Embryonic facial prominence (tissue), 1 donor: ENCODE measurements around the gene TUBB1.
"Not testable (repeated sequence)": the region's sequence is repeated elsewhere in the genome, so short reads cannot be mapped to it uniquely, and the experiment has no call there.

Source experiments
- DNase-seq: peaks from one replicate; pipeline ENCODE4 v3.0.0-alpha.2; 2016; ENCODE audit errors: extremely low spot score

TUBB1 gene

DNA sequence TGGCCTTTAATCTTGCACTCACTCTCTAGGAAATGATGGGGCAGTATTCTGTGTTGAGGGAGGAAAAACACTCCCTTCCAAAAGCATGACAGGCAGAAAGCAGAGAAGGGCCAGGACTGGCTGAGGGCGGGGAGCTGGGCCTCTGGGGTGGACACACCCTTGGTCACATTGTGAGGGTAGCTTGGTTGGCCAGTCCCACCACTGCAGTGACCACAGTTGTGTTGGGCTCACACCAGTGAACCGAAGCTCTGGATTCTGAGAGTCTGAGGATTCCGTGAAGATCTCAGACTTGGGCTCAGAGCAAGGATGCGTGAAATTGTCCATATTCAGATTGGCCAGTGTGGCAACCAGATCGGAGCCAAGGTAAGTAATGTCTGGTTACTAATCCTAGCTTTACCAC, at the start of gene TUBB1:
TUBB1 (plus strand) TSS at position 213 of the 400 bp plus-strand sequence; CDS start at position 307, 94 bp downstream.
- DNase-seq, result no peak

DNA sequence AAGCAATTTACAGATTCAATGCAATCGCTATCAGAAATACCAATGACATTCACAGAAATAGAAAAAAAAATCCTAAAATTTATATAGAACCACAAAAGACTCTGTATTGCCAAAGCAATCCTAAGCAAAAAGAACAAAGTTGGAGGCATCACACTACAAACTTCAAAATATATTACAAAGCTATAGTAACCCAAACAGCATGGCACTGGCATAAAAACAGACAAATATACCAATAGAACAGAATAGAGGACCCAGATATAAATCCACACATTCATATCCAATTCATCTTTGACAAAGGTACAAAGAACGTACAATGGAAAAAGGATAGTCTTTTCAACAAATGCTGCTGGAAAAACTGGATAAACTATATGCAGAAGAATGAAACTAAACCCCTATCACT, 49.8 kb upstream of the TUBB1 start:
- no peak for DNase-seq

GRCh38 chr20:58970146-58970545, 49.1 kb upstream of the TUBB1 start:
- DNase-seq, result no peak

- no peak for DNase-seq
These were observed 47.8 kb upstream of the TUBB1 start for GRCh38 chr20:58971429-58971828.

GRCh38 chr20:58973179-58973578, 46.0 kb upstream of the TUBB1 start:
- DNase-seq, result no peak

DNA sequence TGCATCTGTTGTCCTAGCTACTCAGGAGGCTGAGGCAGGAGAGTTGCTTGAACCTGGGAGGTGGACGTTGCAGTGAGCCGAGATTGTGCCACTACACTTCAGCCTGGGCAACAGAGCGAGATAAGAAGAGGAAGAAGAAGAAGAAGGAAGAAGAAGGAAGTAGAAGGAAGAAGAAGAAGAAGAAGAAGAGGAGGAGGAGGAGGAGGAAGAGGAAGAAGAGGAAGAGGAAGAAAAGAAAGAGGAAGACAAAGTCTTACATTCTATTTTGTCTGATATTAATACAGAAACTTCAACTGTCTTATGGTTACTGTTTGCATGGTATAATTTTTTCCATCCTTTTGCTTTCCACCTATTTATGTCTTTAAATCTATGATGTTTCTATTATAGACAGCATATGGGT, 45.4 kb upstream of the TUBB1 start:
- no peak for DNase-seq

- DNase-seq, result no peak
These were observed 43.9 kb upstream of the TUBB1 start for GRCh38 chr20:58975353-58975752.

- no peak for DNase-seq
These were observed 43.0 kb upstream of the TUBB1 start for GRCh38 chr20:58976061-58976730.

DNA sequence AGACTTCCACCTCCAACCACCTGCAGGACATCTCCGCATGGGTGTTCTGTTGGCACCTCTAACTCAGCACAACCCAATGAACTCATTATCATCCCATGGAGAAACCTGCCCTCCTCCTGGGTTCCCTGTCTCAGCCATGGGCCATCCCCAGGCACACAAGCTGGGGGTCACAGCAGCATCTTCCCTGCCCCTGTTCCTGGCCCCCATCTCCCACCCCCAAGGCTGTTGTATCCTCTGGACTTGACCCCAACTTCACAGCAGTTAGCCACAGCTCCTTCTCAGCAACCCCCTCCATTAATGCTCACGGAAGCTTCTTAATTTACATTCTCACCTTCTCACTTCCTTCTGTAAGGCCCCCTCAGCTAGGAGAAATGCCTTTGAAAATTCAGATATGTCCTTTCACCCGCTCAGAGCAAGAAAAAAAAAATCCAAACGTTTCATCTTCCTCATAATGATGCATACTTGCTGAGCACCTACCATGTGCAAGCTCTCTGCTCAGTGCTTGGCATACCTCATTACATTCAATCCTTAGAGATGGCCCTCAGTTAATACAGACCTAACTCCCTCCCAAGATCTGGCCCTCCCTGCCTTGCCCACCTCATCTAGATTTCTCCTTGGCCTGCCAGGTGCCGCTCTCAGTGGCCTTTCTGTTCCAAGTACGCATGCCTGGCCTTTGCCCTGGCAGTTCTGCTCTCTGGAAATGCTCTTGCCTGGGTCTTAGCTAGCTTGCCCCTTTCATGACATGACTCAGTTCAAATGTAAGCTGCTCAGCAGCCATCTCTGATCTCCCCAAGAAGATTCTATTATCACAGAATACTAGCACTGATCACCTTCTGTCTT, 40.7 kb upstream of the TUBB1 start:
- DNase-seq, result no peak

DNA sequence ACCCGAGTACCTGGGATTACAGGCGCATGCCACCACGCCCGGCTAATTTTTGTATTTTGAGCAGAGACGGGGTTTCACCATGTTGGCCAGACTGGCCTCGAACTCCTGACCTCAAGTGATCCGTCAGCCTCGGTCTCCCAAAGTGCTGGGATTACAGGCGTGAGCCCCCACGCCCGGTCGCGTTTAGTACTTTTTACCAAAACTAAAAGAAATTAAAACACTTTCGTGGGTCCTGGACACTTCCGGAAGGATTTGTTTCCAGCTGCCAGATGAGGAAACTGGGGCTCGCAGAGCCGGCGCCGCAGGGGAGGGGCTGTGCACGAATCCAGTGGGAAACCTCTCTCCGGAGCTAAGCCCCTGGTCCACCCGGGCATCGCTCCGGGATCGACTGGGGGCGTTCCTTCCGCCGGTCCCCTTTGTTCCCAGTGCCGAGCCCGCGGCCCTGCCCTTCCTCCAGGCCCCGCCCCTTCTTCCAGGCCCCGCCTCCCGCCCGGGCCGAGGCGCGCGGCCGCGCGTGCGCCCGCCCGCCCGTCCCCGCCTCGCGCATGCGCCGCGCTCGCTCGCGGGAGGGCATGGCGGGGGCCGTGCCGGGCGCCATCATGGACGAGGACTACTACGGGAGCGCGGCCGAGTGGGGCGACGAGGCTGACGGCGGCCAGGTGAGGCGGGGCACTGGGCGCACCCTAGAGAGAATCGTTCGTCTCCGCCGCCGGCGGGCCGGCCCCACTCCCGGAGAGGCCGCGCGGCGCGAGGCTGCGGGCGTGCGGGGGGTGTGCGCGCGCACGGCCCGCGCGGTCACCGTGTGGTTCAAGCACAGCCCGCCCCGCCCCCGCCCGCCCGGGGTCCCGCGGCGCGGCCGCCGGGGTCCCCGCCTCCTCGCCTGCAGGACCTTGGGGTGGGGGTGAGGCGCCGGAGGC, 38.3 kb upstream of the TUBB1 start, which contains the start of gene NELFCD:
NELFCD (plus strand) TSS at position 546 of the 917 bp plus-strand sequence; CDS start at position 600, 54 bp downstream.
- peak; percentile 68 for DNase-seq

DNA sequence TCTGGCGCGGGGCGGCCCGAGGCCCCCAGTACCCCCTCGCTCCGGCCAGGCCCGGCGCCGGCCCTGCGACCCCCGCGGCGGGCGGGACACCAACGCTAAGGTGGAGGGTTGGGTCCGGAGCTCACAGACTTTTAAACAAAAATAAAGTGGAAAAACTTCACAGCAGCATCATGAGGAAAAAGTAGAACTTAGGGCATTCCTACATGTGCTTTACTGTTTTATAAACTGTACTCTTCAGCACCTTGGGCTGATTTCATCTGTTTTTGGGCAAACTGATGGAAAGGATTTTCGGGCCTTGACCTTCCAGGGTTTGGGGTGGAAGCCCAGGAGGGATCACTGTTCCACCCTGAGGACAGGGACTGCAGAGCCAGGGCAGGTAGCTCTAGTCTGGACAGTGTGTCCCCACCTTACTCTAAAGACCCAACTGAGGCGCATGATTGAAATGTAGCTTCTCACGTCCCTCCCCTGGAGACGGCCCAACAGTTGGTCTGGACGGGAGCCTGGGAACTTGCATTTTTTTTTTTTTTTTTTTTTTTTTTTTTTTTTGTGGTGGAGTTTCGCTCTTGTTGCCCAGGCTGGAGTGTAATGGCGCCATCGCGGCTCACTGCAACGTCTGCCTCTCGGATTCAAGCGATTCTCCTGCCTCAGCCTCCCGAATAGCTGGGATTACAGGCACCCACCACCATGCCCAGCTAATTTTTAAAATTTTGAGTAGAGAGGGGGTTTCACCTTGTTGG, 37.4 kb upstream of the TUBB1 start:
- DNase-seq, result no peak

DNA sequence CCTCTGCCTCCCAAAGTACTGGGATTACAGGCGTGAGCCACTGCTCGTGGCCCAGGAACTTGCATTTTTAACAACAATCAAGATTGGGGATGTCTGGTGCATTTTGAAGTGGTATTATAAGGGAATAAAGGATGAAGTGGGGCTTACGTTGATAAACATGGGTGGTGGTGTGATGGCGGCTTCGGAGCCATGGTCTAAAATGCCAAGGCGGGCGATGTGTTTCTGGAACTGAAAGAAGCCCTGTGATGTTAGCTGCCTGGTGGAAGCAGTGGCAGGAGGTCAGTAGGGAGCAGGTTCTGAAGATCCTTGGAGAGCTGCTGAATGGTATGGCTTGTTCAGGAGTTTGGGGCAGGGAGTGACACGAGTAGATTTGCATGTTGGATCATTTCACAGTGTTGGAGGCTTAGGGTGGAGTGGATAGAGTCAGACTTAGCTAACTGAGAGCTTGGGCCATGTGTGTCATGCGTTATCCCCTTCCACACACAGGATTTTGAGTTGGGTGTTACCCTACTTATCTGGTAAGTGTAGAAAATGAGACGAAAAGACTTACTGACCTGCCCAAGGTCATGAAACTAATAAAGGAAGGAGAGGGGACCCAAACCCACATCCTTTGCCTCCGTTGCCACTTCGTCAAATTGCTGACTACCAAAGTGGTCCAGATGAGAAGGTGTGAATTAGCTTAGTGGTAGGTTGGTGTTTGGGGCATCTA, 36.7 kb upstream of the TUBB1 start:
- no peak for DNase-seq

- DNase-seq, result not testable (repeated sequence)
These were observed 36.1 kb upstream of the TUBB1 start for GRCh38 chr20:58983115-58983468.

- no peak for DNase-seq
These were observed 34.5 kb upstream of the TUBB1 start for GRCh38 chr20:58984691-58985090.

- no peak for DNase-seq
These were observed 33.6 kb upstream of the TUBB1 start for GRCh38 chr20:58985656-58986055.

GRCh38 chr20:58986286-58986967, 32.8 kb upstream of the TUBB1 start:
- DNase-seq, result no peak

DNA sequence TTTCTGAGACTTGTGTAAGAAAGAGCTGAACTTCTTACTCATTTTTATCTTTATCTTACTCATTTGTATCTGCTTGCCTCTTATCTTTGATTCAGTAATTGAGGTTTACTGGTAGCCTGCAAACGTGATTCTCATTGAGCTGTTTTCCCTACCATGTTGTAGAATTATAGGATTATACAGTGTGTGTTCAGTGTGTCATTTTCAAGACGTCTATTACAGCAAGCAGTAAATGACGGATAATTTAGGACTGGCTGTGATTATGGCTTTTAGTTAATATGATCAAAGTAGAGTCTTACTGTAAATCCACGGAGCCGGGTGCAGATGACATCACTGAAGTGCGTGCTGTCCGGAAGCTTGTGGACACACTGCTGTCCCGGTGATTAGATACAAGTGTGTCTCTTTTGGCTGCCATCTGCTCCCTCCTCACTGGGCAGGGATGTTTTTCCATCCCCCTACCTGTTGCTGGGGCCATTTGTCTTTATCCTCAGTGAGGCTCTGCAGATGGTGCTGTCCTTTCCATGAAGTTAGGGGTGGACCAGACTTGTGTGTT, 32.2 kb upstream of the TUBB1 start:
- DNase-seq, result no peak

- no peak for DNase-seq
These were observed 31.3 kb upstream of the TUBB1 start for GRCh38 chr20:58987790-58988564.

GRCh38 chr20:58988565-58988882, 30.7 kb upstream of the TUBB1 start:
- no peak for DNase-seq
